T1000 (cell line): ENCODE results near the gene XYLT1.

Source experiments
- DNase-seq: peaks from one replicate; lab custom pipeline; 2025; ENCODE audit warnings: mixed read lengths; lab: John Stamatoyannopoulos, UW

The XYLT1 gene

DNA sequence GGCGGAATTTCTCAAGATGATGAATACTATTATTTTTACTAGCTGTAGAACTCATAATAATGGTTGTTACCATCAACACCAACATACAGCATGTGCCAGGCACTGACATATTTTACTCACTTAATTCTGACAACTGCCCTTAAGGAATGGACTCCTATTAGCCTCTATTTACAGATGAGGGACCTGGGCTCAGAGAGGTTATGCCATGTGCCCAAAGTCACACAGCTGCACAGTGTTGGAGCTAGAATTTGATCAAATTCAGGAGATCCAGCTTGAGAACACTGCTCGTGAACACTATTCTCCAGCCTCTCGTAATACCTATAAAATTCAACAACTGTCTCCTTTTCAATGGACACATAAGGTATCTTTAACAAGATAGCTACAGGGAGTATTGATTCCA, 97.2 kb downstream of the XYLT1 start:
- DNase-seq = no peak

DNA sequence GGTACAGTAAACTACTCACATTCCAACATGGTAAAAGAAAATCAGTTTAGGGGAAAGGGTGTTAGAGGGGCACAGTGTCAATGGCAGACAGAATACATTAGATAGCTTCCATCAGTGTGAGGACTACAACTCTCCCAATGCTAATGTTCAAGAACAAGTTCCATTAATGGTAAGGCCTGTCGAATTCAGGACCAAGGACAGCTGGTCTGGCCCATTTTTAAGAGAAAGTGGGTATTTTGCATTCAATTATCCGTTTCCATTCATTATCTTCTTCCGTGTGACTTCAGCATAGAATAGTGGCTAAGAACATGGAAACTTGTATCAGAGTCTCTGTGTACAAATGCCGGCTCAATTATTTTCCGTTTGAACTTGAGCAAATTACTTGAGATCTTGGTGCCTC, 98.4 kb downstream of the XYLT1 start:
- no peak for DNase-seq

DNA sequence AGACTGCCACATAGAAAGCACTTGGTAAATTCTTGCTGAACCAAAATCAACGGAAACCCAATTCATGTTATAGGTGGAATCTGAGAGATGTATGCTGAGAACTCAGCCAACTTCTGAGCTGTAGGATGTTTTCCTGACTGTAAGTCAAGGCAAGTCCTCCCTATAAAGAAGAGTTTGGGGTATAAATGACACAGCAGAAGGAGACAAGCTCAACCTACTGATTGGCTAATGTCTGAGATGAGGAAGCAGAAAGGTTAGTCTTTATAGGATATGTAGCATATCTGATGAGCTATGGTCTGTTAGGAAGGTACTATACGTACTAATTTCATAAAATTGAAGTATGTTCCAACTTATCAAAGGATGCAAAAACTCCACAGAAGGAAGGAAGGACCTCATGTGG, 99.5 kb downstream of the XYLT1 start:
- DNase-seq = no peak

DNA sequence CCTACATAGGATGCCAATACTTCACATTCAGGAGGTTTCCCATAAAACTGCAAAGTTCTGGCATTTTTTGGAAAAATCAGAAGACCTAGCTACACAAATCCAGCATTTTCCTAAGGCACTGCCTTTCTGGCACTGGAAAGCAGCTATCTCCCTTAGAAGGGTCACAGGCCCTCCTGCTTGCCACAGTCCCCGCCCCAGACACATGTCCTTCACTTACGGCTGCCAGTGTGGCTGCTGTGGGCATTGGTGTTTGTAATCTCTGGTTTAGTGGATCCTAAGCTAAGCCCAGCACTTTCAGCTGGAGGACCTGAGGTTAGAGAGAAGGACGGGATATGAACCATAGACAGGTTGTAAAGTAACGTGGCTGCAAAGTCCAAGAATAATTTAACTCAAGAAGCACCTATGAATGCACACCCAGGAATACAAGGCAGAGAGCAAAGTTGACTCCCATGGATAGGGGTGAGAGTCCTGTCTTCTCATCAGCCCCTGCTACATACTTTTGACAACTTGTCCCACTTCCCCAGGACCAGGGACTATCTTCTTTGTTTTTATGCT, 100.0 kb downstream of the XYLT1 start:
- DNase-seq = no peak

DNA sequence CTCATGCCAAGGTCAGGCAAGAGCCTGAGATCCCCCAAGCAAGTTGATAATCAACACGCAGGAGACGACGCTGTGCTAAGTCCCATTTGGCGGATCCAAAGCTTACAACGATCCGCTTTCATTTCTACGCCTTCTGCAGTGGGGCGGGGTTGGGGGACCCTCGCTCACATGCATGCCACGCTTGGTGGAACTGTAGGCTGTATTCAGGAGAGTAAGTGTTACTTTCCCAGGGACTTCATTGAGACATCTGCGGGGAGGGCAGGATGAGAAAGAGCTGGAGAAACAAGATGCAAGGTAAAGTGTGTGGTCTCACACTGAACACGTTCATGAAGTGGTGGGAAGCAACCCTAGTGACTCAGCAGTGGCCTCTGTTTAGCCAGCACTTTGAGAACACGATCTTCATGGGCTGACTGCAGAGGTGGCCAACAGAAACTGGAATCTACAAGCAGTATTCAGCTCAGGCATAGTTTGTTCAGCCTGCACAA, 100.5 kb downstream of the XYLT1 start:
- DNase-seq = no peak

DNA sequence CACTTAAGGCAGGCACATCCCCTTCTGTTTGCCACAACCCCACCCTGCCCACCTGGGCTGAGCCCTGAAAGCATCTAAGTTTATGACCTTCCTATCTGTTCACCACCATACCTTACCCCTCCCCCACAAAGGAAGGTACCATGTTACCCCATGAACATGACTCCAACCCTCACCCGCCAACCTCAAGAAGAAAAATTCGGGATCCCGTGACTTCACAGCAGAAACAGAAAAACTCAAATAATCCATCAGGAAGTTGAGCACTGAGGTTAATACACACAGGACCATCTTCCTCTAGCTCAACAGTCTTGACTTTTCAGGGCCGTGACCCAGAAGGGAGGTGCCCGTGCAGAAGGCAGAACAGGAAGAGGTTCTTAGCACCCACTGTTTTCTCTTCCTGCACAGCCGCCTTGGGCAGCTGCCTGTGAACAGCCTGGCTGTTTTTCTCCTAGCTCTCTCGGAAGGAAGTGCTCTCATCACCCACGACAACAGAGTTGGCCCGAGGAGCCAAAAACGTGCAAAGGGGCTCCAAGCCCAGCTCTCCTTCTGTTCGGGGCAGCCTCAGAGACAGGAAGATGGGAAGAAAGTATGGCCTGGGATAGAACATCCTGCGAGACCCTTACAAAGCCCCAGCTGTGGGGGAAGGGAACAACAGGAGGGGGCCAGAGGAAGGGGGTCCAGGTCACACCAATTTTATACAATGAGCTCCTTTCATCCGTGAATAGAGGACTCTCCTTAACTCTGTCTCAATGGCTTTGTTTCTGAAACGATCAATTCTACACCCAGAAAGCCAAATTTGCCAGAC, 101.1 kb downstream of the XYLT1 start:
- DNase-seq = no peak

DNA sequence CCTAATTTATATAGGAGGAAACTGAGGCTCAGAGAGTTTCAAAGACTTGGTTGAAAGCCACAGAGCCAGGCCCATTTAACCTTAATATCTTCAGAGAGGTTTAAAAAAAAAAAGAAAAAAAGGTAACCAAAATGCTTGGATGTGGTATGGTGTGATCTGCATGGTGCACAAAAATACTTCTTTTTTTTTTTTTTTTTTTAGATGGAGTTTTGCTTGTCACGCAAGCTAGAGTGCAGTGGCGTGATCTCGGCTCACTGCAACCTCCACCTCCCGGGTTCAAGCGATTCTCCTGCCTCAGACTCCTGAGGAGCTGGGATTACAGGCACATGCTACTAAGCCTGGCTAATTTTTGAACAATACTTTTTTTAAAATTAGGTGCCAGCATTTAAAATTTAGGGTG, 101.8 kb downstream of the XYLT1 start:
- no peak for DNase-seq

DNA sequence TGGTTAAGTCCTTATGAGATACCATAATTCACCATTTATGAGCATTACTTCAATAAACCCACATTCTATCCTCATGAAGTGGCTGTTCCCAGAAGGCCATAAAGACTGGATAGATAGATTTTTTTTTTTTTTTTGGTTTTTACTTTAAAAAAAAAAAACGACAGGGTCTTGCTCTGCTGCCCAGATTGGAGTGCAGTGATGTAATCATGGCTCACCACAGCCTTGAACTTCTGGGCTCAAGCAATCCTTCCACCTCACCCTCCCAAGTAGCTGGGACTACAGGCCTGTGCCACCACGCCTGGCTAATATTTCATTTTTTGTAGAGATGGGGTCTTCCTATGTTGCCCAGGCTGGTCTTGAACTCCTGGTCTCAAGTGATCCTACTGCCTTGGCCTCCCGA, 102.3 kb downstream of the XYLT1 start:
- DNase-seq = no peak

DNA sequence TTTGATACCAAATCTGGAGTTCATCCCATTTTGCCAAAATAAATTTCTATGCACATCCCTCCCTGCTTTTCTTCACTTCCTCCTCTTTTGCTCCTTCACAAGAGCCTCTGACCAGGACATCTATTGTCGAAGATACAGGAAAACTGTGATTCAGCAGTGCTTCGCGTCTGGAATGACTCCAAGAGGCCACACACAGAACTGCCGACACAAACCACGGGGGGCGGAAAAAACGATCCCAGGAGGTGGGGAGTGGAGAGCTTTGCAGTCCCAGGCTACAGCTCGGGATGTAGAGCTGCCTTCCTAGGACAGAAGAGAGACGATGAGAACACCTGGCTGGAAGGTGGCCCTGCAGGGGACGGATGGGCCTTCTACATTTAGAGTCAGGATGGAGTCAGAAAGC, 102.8 kb downstream of the XYLT1 start:
- DNase-seq = peak; percentile 50

DNA sequence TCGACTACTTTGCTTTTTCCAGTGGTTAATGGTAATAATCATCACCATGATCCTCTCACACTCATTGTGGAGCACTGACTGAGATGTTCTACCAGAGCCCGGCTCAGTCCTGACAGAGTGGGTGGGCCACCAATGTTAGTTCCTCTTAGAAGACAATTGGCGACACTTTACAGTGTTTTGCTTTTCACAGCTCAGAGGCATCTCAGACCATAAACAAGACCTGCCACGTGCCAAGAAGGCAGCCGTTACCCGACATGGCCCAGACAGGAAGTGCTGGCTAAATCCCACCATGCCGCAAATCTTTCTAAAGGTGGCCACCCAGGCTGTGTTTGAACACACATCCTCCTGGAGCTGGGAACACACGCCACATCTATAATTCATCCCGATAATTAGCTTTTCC, 103.7 kb downstream of the XYLT1 start:
- no peak for DNase-seq

DNA sequence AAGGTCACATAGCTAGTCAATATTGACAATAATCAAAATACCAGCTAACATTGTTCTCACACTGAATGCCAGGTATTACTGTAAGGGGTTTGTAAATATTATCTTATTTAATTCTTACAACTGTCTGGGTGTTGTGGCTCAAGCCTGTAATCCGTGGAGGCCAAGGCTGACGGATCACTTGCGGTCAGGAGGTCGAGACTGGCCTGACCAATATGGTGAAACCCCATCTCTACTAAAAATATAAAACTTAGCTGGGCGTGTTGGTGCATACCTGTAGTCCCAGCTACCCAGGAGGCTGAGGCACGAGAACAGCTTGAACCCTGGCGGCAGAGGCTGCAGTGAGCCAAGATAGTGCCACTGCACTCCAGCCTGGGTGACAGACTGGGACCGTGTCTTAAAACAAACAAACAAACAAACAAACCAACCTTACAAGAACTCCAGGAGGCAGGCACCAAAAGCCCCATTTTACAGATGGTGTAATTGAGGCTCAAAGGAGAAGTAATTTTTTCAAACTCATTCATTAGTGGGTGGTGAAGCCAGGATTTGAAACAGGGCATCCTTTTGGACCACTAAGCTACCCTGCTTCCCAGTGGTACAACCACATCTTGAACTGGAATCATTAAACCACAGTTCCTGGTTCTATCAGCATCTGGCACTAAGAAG, 104.3 kb downstream of the XYLT1 start:
- DNase-seq = no peak

DNA sequence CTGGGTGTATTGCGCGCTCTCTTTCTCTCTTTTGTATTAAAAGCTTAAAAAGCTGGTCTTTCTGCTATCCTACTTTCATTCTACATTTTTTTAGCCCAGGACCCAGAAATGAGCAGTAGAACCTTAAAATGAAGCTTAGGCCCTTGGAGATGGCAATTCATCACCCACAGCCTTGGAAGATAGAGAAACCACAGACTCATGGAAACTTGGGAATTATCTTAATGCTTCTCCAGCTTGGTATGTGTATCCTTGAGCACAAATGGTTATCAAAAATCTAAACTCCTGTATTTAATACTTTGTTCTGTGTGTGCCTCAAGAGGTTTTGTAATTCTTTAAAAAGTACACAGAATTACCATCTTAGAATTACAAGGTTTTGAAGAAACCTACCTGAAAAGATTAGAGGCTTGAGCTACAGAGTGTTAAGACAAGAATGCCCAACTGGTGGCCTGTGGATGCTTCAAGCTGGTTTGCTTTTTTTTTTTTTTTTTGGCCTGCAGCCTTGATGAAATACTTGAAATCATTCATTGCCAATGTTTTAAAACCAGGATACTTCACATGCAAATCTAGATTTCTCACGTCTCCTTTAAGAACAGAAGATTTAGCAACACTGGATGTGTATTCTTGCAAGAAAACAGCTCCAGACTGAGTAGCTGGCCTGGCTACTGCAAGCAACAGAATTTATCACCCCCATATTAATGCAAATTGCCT, 105.0 kb downstream of the XYLT1 start:
- DNase-seq = no peak

DNA sequence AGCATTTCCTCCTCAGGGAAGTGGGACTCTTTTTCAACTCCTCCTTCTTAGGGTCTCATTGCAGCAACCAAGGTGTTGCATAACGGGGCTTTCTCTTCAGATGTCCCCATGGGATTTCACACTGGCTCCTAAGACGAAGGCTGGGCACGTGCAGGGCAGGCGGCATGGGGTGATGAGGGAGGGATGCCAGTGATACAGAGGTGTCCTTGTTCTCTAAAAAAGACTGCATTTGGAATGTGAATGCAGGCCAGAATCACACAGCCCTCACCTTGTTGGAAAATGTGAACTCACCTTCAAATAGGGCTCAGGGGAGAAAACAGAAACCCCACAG, 105.6 kb downstream of the XYLT1 start:
- no peak for DNase-seq

DNA sequence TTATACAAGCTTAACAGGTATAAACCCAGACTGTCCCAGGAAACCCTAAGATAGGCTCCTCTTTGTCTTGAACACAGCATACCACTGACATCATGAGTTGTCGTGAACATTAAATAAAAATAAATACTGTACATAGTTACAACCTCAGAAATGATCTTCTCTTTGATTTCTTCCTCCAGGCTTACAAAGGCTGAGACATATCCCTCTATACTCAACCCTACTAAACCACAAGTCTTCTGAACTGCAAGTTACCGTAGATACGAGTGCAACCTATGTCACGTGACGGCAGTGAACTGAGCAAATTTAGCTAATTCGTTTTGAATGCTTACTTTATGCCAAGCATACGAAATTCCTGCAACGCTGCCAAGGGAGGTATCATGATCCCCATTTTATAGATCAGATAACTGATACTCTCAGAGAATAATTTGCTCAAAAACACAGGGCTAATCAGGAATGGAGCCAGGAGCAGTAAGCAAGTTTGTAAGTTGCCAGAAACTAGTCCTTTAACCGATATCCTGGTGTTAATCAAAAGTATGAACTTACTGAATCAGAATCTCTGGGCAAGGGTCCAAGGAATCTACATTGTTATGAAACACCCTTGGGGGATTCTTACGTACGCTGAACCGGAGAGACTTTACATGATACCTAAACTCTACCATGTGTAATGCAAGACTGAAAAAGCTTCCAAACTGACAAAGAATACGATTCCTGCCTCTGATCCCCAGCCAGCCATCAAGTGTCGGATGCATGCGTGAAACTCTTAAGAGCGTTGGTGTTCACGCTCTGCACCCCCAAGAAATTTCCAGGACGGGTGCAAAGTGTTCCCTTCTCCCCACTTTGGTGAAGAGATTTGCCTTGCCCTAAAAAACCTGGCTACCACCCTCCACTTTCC, 106.2 kb downstream of the XYLT1 start:
- DNase-seq = peak; percentile 65

DNA sequence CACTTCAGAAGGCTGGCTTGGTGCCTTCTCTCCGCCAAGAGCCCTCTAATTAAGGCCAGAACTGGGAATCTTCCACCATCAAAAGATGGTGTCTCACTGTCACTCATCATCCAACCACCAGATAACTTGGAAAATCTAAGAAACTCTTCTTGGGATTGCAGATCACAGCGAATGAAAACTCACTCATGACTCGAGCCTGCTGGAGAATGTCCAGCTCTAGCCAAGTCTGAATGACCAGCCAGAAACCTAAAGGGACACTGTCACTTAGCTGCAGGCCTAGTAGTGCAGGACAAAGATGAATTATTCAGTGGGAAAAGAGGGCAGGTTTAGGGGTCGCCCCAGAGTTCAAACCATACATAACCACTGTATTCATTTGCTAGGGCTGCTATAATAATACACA, 107.8 kb downstream of the XYLT1 start:
- no peak for DNase-seq

DNA sequence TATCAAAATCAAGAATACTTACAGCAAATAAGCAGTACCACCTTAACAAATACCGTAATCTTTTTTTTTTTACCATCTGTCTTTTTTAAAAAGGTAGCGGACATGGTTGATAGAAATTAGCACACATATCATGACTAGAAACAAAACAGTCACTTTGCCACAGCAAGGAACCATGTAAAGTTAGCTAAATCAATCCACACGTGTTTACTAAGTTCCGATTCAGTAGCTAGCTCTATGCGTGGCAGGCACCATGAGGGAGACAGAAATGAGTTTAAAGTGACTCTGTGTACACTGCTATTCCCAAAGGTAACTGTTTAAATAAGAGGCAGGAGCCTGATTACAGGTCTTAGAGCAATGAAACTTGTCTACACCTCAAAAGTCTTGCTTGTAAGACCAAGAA, 108.6 kb downstream of the XYLT1 start:
- DNase-seq = no peak

DNA sequence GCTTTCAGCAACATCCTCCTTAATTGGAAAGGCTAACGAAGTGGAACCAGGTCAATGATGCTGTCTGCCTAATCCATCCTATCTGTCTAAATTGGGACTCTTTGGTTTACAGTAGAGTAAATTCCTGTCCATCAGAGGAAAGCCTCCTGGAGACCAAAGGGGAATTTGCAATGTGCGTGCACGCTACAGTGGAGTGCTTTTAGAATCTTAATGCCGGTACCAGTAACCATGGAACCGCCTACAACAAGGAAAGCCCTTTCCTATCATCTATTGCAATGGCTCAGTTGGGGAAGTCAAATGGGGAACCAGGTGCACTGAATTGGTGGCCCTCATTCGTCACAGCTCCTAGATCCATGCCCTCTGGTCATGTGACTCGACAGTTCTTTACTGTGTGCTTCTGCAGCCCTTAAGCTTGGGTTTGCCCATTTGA, 110.1 kb downstream of the XYLT1 start:
- no peak for DNase-seq

DNA sequence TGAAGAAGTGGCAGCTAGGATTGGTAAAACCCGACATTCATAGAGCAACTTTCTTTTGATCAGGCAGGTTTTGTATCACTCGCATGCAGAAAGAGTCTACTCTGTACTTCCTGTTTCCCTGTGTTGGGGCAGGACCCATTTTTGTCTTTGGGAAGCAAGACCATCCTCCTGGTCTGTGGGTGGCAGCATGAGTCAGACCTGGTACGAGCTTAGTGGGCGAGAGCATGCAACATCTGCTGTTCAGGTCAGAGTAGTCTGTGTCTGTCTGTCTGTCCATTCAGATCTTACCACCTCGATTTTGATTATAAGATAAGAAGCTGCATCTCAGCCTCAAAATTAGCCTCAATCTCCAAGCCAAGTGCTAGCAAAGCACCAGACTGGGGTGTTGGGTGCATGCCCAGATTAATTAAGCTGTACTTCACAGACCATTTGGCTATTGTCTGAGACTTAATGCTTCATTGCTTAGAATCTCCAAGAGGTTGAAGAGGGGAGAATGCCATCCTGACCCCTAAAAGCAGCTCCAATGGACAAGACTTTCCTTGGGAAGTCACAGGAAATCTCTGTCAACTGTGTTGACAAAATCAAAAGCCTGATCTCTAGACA, 110.9 kb downstream of the XYLT1 start:
- peak; percentile 7 for DNase-seq

DNA sequence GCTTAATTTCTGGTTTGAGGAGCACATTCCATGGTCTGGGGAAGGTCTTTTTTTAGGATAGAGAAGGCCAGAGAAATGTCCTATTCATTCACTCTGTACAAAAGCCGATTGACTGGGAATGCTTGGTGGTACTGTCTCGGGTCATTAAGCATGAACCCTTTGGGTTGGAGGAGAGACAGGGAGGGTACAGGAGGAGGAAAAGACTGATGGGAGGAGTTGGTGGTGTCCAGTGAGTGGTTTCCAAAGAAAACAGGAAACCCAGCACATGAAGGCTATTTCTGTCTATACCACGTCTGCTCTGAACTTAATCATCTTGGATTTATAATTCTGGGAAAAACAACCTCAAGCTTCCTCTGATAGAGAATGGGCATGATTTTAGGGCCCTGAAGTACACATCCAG, 111.9 kb downstream of the XYLT1 start:
- DNase-seq = no peak

DNA sequence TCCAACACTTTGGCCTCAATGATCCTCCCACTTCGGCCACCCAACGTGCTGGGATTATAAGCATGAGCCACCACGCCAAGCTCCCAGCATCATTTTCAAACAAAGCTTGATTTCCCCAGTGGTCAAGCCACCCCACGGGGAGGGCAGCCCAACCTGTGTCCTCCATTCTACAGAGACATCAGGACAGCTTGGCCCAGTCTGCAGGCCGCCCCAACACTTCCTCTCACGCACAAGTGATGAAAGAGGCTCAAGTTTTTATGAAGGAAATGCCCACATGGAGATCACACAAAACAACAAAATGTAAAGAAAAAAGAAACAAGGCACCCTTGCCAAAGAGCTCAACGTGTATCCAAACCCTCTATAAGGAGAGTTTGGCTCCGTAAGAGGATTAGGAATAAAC, 112.4 kb downstream of the XYLT1 start:
- no peak for DNase-seq

DNA sequence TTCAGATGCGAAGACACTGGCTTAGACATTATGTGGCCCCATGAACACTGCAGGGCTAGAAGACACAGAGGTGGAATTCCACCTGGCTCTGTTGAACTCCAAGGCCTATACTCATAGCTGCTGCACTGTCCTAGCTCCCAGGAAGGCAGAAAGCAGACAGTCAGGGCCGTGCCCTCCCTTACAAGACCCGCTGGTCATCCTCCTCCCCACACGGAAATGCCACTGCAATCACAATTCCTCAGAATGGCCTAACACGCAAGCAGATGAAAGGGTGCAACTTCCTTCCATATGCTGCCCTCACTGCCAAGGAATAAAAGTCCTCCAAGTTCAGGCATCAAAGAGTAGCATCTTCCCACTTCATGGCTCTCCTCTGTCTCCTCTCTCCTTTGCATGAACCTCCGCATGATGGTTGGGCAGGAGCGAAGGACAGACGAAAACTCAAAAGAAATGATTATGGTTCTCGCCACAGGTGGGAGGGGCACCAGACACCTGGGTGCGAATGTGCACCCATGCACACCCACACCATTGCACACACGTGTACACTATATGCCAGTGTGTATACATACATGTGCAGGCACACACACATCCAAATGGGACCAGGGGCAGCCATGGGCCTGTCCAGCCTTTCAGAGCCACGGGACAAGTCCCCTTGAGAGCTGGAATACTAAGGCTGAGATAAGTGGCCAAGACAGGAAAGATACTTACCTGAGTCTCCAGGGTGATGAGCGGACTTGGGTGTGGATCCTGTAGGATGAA, 113.3 kb downstream of the XYLT1 start:
- no peak for DNase-seq
